WTC11 (cell line): ENCODE results near the gene CLEC9A. TPM values are rescaled to one million over a fixed set of nuclear protein-coding genes. Genes with fewer than 3 reads are reported as not detected.

Experiments
- ATAC-seq: fragments of 200-7000 bp; cut with Tn5 transposase; 2 replicates; pipeline ENCODE4 v1.10.0; 2021; ENCODE audit warnings: mild to moderate bottlenecking, moderate library complexity
- CTCF ChIA-PET: fragments of 300-600 bp; sonication (Branson Sonifier 250); formaldehyde crosslinking; loops from one replicate; lab custom pipeline; 2021; ENCODE audit warnings: antibody characterized with exemption; lab: Charles Lee
- POLR2A ChIA-PET: fragments of 350-600 bp; sonication (Branson Sonifier 250); formaldehyde crosslinking; loops from one replicate; lab custom pipeline; 2021; ENCODE audit warnings: antibody characterized with exemption; lab: Charles Lee
- DNase-seq: peaks from one replicate; pipeline ENCODE4 v3.0.0; 2021; ENCODE audit warnings: low spot score
- H3K27ac Mint-ChIP-seq: 2 replicates; pipeline ENCODE4 v1.8.0; 2021; ENCODE audit warnings: mixed read lengths
- H3K27me3 Mint-ChIP-seq: 2 replicates; pipeline ENCODE4 v1.8.0; 2021; ENCODE audit warnings: low read depth, mild to moderate bottlenecking, moderate library complexity, mixed read lengths
- H3K36me3 Mint-ChIP-seq: 2 replicates; pipeline ENCODE4 v1.8.0; 2021; ENCODE audit warnings: mixed read lengths
- H3K4me1 Mint-ChIP-seq: 2 replicates; pipeline ENCODE4 v1.8.0; 2022; ENCODE audit warnings: mixed read lengths
- H3K4me3 Mint-ChIP-seq: 2 replicates; pipeline ENCODE4 v1.8.0; 2021; ENCODE audit warnings: mild to moderate bottlenecking, moderate library complexity, mixed read lengths
- H3K9me3 Mint-ChIP-seq: 2 replicates; pipeline ENCODE4 v1.8.0; 2021; ENCODE audit warnings: mixed read lengths
- CREM ChIP-seq: sonication (generic); formaldehyde crosslinking; IDR thresholded peaks from 2 replicates; pipeline ENCODE4 v1.8.1; 2022; ENCODE audit warnings: mild to moderate bottlenecking, missing genetic modification reagents, moderate library complexity
- E2F4 ChIP-seq: sonication (generic); formaldehyde crosslinking; IDR thresholded peaks from 2 replicates; pipeline ENCODE4 v1.8.1; 2022; ENCODE audit warnings: low read depth, mild to moderate bottlenecking, moderate library complexity, missing genetic modification reagents, borderline replicate concordance
- E2F5 ChIP-seq: sonication (generic); formaldehyde crosslinking; IDR thresholded peaks from 2 replicates; pipeline ENCODE4 v1.8.1; 2022; ENCODE audit warnings: mild to moderate bottlenecking, moderate library complexity, missing genetic modification reagents
- ERG ChIP-seq: fragments of 250-450 bp; sonication (Bioruptor Pico); IDR thresholded peaks from 2 replicates; pipeline ENCODE4 v1.8.0; 2021; ENCODE audit warnings: mild to moderate bottlenecking
- ESRRA ChIP-seq: sonication (generic); formaldehyde crosslinking; IDR thresholded peaks from 2 replicates; pipeline ENCODE4 v1.8.1; 2022; ENCODE audit warnings: mild to moderate bottlenecking, missing genetic modification reagents, borderline replicate concordance
- FOXJ3 ChIP-seq: sonication (generic); formaldehyde crosslinking; IDR thresholded peaks from 2 replicates; pipeline ENCODE4 v1.9.0; 2021; ENCODE audit warnings: missing genetic modification reagents, mild to moderate bottlenecking, borderline replicate concordance
- GTF2I ChIP-seq: fragments of 250-450 bp; sonication (Bioruptor Pico); conservative IDR thresholded peaks from 2 replicates; pipeline ENCODE4 v1.4.0; 2021; ENCODE audit warnings: mild to moderate bottlenecking
- IRF1 ChIP-seq: sonication (generic); formaldehyde crosslinking; IDR thresholded peaks from 2 replicates; pipeline ENCODE4 v1.8.0; 2023; ENCODE audit warnings: missing genetic modification reagents
- MXD4 ChIP-seq: fragments of 250-450 bp; sonication (Bioruptor Pico); IDR thresholded peaks from 2 replicates; pipeline ENCODE4 v1.8.0; 2021; ENCODE audit warnings: mild to moderate bottlenecking, moderate library complexity, borderline replicate concordance
- NFATC4 ChIP-seq: fragments of 250-450 bp; sonication (Bioruptor Pico); IDR thresholded peaks from 2 replicates; pipeline ENCODE4 v1.9.0; 2021; ENCODE audit warnings: mild to moderate bottlenecking
- NR2C2 ChIP-seq: sonication (generic); formaldehyde crosslinking; IDR thresholded peaks from 2 replicates; pipeline ENCODE4 v1.8.0; 2022; ENCODE audit warnings: mild to moderate bottlenecking, missing genetic modification reagents
- ZBTB21 ChIP-seq: sonication (generic); formaldehyde crosslinking; IDR thresholded peaks from 2 replicates; pipeline ENCODE4 v1.8.1; 2023; ENCODE audit warnings: mild to moderate bottlenecking, missing genetic modification reagents, borderline replicate concordance
- ZNF121 ChIP-seq: sonication (generic); formaldehyde crosslinking; IDR thresholded peaks from 2 replicates; pipeline ENCODE4 v1.8.0; 2023; ENCODE audit warnings: missing genetic modification reagents
- ZNF138 ChIP-seq: sonication (generic); formaldehyde crosslinking; conservative IDR thresholded peaks from 2 replicates; pipeline ENCODE4 v1.8.1; 2022; ENCODE audit warnings: mild to moderate bottlenecking, moderate library complexity, missing genetic modification reagents
- ZNF281 ChIP-seq: sonication (generic); formaldehyde crosslinking; IDR thresholded peaks from 2 replicates; pipeline ENCODE4 v1.8.0; 2023; ENCODE audit warnings: mild to moderate bottlenecking, missing genetic modification reagents
- ZNF416 ChIP-seq: fragments of 250-450 bp; sonication (Bioruptor Pico); IDR thresholded peaks from 2 replicates; pipeline ENCODE4 v1.9.0; 2021; ENCODE audit warnings: mild to moderate bottlenecking, inconsistent platforms
- total RNA-seq: library from RNA; stranded (reverse); gene quantifications from 3 replicates; pipeline ENCODE4 v1.2.3, GENCODE V29; 2021

Gene CLEC9A
- total RNA-seq, 1 experiment from 2014 or later = not detected

- no peak for TF ChIP-seq ERG (CRISPR knock-in tag)
These were observed 2.8 kb upstream of the CLEC9A start (continued) for GRCh38 chr12:10027721-10028120.

- ATAC-seq (no peak), DNase-seq (no peak)
- Mint-ChIP-seq H3K27ac (peak overlapping the region; percentile 85), H3K36me3 (peaks cover 9% of the 10 kb centered on the region; the same call in 1 of the 2 replicates), H3K4me1 (peaks cover 16% of the 10 kb centered on the region), H3K9me3 (peaks cover 22% of the 10 kb centered on the region), H3K4me3 (no peak overlapping the region), H3K27me3 (no peaks in the 10 kb centered on the region)
- no peak for TF ChIP-seq E2F5 (CRISPR knock-in tag)
- no peak for TF ChIP-seq MXD4 (CRISPR knock-in tag)
- no peak for TF ChIP-seq FOXJ3 (CRISPR knock-in tag)
- no peak for TF ChIP-seq ERG (CRISPR knock-in tag)
- CTCF ChIA-PET = interaction anchor here (1.5 to 1.7 kb wide), 2 partner anchors 21 to 281 kb away, joined by 4 to 9 read pairs; partner anchors contain the start of gene CLEC12B
- POLR2A ChIA-PET = no interaction called here
These were observed 839 bp downstream of the CLEC9A start for GRCh38 chr12:10031321-10031720.

- DNase-seq = no peak
- POLR2A ChIA-PET = no interaction called here
- H3K4me3 Mint-ChIP-seq = no peak overlapping the region
- CTCF ChIA-PET = interaction anchor here (0.7 to 1.7 kb wide), 4 partner anchors 21 to 282 kb away, joined by 3 to 9 read pairs (median 4); partner anchors contain the start of gene CLEC12B
- H3K27ac Mint-ChIP-seq = peak overlapping the region; percentile 85
- peaks cover 22% of the 10 kb centered on the region for H3K9me3 Mint-ChIP-seq
- no peak for TF ChIP-seq IRF1 (CRISPR knock-in tag)
- TF ChIP-seq GTF2I (CRISPR knock-in tag) = peak; percentile 75; the same call in 1 of the 2 replicates
- no peak for TF ChIP-seq ESRRA
- no peak for TF ChIP-seq NR2C2
- TF ChIP-seq, all 79 proteins: peak for 1
- Mint-ChIP-seq H3K4me1 (peaks cover 16% of the 10 kb centered on the region), H3K36me3 (peaks cover 9% of the 10 kb centered on the region; the same call in 1 of the 2 replicates), H3K27me3 (no peaks in the 10 kb centered on the region)
- peak; percentile 94 for ATAC-seq
These were observed 1.3 kb downstream of the CLEC9A start for GRCh38 chr12:10031771-10032175.

GRCh38 chr12:10033783-10034545 lies 3.5 kb downstream of the CLEC9A start:
- Mint-ChIP-seq H3K27ac (no peak overlapping the region), H3K36me3 (peaks cover 9% of the 10 kb centered on the region; the same call in 1 of the 2 replicates), H3K9me3 (peaks cover 22% of the 10 kb centered on the region), H3K4me1 (peaks cover 16% of the 10 kb centered on the region), H3K4me3 (no peak overlapping the region), H3K27me3 (no peaks in the 10 kb centered on the region)
- POLR2A ChIA-PET = no interaction called here
- CTCF ChIA-PET = interaction anchor here (1.0 to 1.2 kb wide), 2 partner anchors 24 to 106 kb away, joined by 5 to 9 read pairs; partner anchors contain the start of gene CLEC12B
- no peak for ATAC-seq
- no peak for DNase-seq
- no peak for TF ChIP-seq ZNF416 (CRISPR knock-in tag)
- TF ChIP-seq CREM (CRISPR knock-in tag) = no peak
- no peak for TF ChIP-seq ZNF138 (CRISPR knock-in tag)
- TF ChIP-seq ZNF281 (CRISPR knock-in tag) = no peak
- TF ChIP-seq ZBTB21 = no peak
- no peak for TF ChIP-seq E2F4
- no peak for TF ChIP-seq ZNF121 (CRISPR knock-in tag)
- no peak for TF ChIP-seq NFATC4 (CRISPR knock-in tag)
- TF ChIP-seq MXD4 (CRISPR knock-in tag) = no peak
